HepG2 (cell line): Measurements from ENCODE around the gene JSRP1. TPM values are rescaled to one million over a fixed set of nuclear protein-coding genes. Genes with fewer than 3 reads are reported as not detected.

ENCODE experiments used
- BRD4 ChIP-seq: sonication (generic); formaldehyde crosslinking; IDR thresholded peaks from 2 replicates; pipeline ENCODE4 v1.4.0; 2020; ENCODE audit warnings: missing genetic modification reagents
- GLI4 ChIP-seq: sonication (generic); formaldehyde crosslinking; IDR thresholded peaks from 2 replicates; pipeline ENCODE4 v1.5.1; 2020; ENCODE audit warnings: missing genetic modification reagents, mild to moderate bottlenecking, moderate library complexity, borderline replicate concordance
- GPN1 ChIP-seq: sonication (generic); formaldehyde crosslinking; IDR thresholded peaks from 2 replicates; pipeline ENCODE4 v1.5.1; 2020; ENCODE audit warnings: missing genetic modification reagents, borderline replicate concordance
- HMG20A ChIP-seq: IDR thresholded peaks from 2 replicates; pipeline ENCODE4 v1.6.1; 2016; ENCODE audit warnings: borderline replicate concordance
- KDM5A ChIP-seq: fragments of 200-600 bp; sonication (generic); IDR thresholded peaks from 2 replicates; pipeline ENCODE4 v1.7.0; 2018; ENCODE audit warnings: antibody characterized with exemption, mild to moderate bottlenecking, low read length, borderline replicate concordance
- KLF13 ChIP-seq: sonication (generic); formaldehyde crosslinking; IDR thresholded peaks from 2 replicates; pipeline ENCODE4 v1.4.0; 2020; ENCODE audit warnings: mild to moderate bottlenecking, missing genetic modification reagents
- NFYC ChIP-seq: IDR thresholded peaks from 2 replicates; pipeline ENCODE4 v1.6.1; 2016; ENCODE audit warnings: missing genetic modification reagents, missing compliant biosample characterization
- NR3C1 ChIP-seq: sonication (generic); formaldehyde crosslinking; IDR thresholded peaks from 2 replicates; pipeline ENCODE4 v1.4.0; 2020; ENCODE audit warnings: missing genetic modification reagents
- PCBP1 ChIP-seq: fragments of 200-400 bp; formaldehyde crosslinking; IDR thresholded peaks from 2 replicates; pipeline ENCODE4 v1.6.1; 2017; ENCODE audit warnings: mild to moderate bottlenecking, low read depth, low read length, borderline replicate concordance
- PRDM4 ChIP-seq: sonication (generic); formaldehyde crosslinking; IDR thresholded peaks from 2 replicates; pipeline ENCODE4 v1.9.0; 2021; ENCODE audit warnings: missing genetic modification reagents, borderline replicate concordance
- SAP130 ChIP-seq: IDR thresholded peaks from 2 replicates; pipeline ENCODE4 v1.6.1; 2016; ENCODE audit warnings: low read depth
- SETDB1 ChIP-seq: sonication (generic); formaldehyde crosslinking; IDR thresholded peaks from 2 replicates; pipeline ENCODE4 v1.5.1; 2020; ENCODE audit warnings: missing genetic modification reagents, mild to moderate bottlenecking, borderline replicate concordance
- THAP7 ChIP-seq: sonication (generic); formaldehyde crosslinking; IDR thresholded peaks from 2 replicates; pipeline ENCODE4 v1.8.1; 2023; ENCODE audit warnings: mild to moderate bottlenecking, missing genetic modification reagents
- THAP9 ChIP-seq: sonication (generic); formaldehyde crosslinking; IDR thresholded peaks from 2 replicates; pipeline ENCODE4; 2020; ENCODE audit warnings: missing genetic modification reagents, mild to moderate bottlenecking, borderline replicate concordance
- ZBTB3 ChIP-seq: sonication (generic); formaldehyde crosslinking; IDR thresholded peaks from 2 replicates; pipeline ENCODE4 v1.4.0; 2020; ENCODE audit warnings: low read depth, mild to moderate bottlenecking, moderate library complexity, missing genetic modification reagents, borderline replicate concordance
- ZBTB37 ChIP-seq: sonication (generic); formaldehyde crosslinking; IDR thresholded peaks from 2 replicates; pipeline ENCODE4 v1.4.0; 2020; ENCODE audit warnings: mild to moderate bottlenecking, missing genetic modification reagents
- ZKSCAN8 ChIP-seq: IDR thresholded peaks from 2 replicates; pipeline ENCODE4 v1.6.1; 2016; ENCODE audit warnings: borderline replicate concordance, missing genetic modification reagents, missing compliant biosample characterization
- ZMYM2 ChIP-seq: sonication (generic); formaldehyde crosslinking; IDR thresholded peaks from 2 replicates; pipeline ENCODE4 v1.8.0; 2022; ENCODE audit warnings: mild to moderate bottlenecking, missing genetic modification reagents
- ZMYM4 ChIP-seq: sonication (generic); formaldehyde crosslinking; IDR thresholded peaks from 2 replicates; pipeline ENCODE4 v1.8.1; 2023; ENCODE audit warnings: mild to moderate bottlenecking, missing genetic modification reagents
- ZNF326 ChIP-seq: sonication (generic); formaldehyde crosslinking; IDR thresholded peaks from 2 replicates; pipeline ENCODE4 v1.4.0; 2020; ENCODE audit warnings: missing genetic modification reagents, borderline replicate concordance
- ZNF567 ChIP-seq: sonication (generic); formaldehyde crosslinking; IDR thresholded peaks from 2 replicates; pipeline ENCODE4 v1.8.1; 2023; ENCODE audit warnings: mild to moderate bottlenecking, missing genetic modification reagents, borderline replicate concordance
- ZNF816 ChIP-seq: sonication (generic); formaldehyde crosslinking; IDR thresholded peaks from 2 replicates; pipeline ENCODE4 v1.8.0; 2022; ENCODE audit warnings: missing genetic modification reagents, mild to moderate bottlenecking, borderline replicate concordance
- polyA plus RNA-seq, 8 experiments: library from polyadenylated mRNA; depleted of rRNA in 3 of 8; stranded (reverse) in 7 of 8; unstranded in 1 of 8; fragments of >200 nt; fragmentation: Illumina TruSeq in 4 of 8; extraction: Trizol in 4 of 8; gene quantifications; 2 replicates each; pipeline versions ENCODE4 v1.2.1 to v1.2.3, GENCODE V29; 2011 to 2016; ENCODE audit warnings: low read depth in 4 of 8, missing spikeins in 1 of 8, mixed read lengths in 1 of 8; ENCODE audit not compliant: insufficient read depth in 1 of 8
- total RNA-seq, 5 experiments: library from RNA; depleted of rRNA; stranded (reverse); fragments of >200 nt; fragmentation: Illumina TruSeq; extraction: Trizol; gene quantifications; 2 replicates each; pipeline ENCODE4 v1.2.3, GENCODE V29; 2016; ENCODE audit warnings: low read depth in 1 of 5

Gene JSRP1
- total and polyA plus RNA-seq, 2 of the 13 experiments (the other 11 are each of a cell fraction or from before 2014, with no cell fraction given) = 0.16 to 0.38 TPM

GRCh38 chr19:2288338-2288817, 32.2 kb upstream of the JSRP1 start (continued):
- no peak; the same call in 1 of the 2 replicates for TF ChIP-seq THAP9 (CRISPR knock-in tag)
- TF ChIP-seq HMG20A (CRISPR knock-in tag) = no peak
- no peak for TF ChIP-seq SETDB1 (CRISPR knock-in tag)
- TF ChIP-seq ZMYM2 (CRISPR knock-in tag) = peak; percentile 92
- no peak for TF ChIP-seq NR3C1 (CRISPR knock-in tag)
- no peak for TF ChIP-seq ZBTB3
- no peak for TF ChIP-seq ZMYM4 (CRISPR knock-in tag)
- no peak for TF ChIP-seq KDM5A
- TF ChIP-seq ZKSCAN8 (CRISPR knock-in tag) = no peak
- TF ChIP-seq ZNF567 = no peak
- no peak for TF ChIP-seq PCBP1
- no peak for TF ChIP-seq THAP7 (CRISPR knock-in tag)
- TF ChIP-seq ZNF816 (CRISPR knock-in tag) = no peak
- TF ChIP-seq BRD4 (CRISPR knock-in tag) = no peak
- no peak for TF ChIP-seq KLF13 (CRISPR knock-in tag)
- no peak for TF ChIP-seq PRDM4 (CRISPR knock-in tag)
- TF ChIP-seq GPN1 = no peak
- no peak for TF ChIP-seq NFYC
- TF ChIP-seq ZNF326 = no peak
- TF ChIP-seq SAP130 (CRISPR knock-in tag) = peak; percentile 66
- TF ChIP-seq GLI4 = no peak
- TF ChIP-seq ZBTB37 (CRISPR knock-in tag) = no peak
